Inflammatory macrophage treated with lipopolysaccharide for 1 hour (primary cell): ENCODE measurements around the gene WBP2.
"Not testable (repeated sequence)": the region's sequence is repeated elsewhere in the genome, so short reads cannot be mapped to it uniquely, and the experiment has no call there.

Experiments
- DNase-seq, 2 donors: peaks; one replicate each; pipeline ENCODE4 v3.0.0-alpha.2; 2020 to 2022

The WBP2 gene

GRCh38 chr17:75888484-75888883 is 33.3 kb upstream of the WBP2 start:
- no peak for DNase-seq

GRCh38 chr17:75885860-75886259 is 30.7 kb upstream of the WBP2 start:
- DNase-seq, result peak in 1 of 2 donors; percentile 29

GRCh38 chr17:75885431-75885830 is 30.3 kb upstream of the WBP2 start:
- peak in 1 of 2 donors; percentile 33 for DNase-seq

- no peak for DNase-seq
Measured at GRCh38 chr17:75881678-75882454, 26.7 kb upstream of the WBP2 start.

- DNase-seq, result no peak
Measured at GRCh38 chr17:75880266-75880665, 25.1 kb upstream of the WBP2 start.

- DNase-seq, result peak; percentile 32 to 51
Measured at GRCh38 chr17:75878174-75878998, 23.3 kb upstream of the WBP2 start, which contains the start of gene TRIM47. Gene TRIM47, minus strand, starts transcription at chr17:75878581. Its CDS starts 33 bp downstream, at chr17:75878548.

GRCh38 chr17:75877752-75878173 is 22.6 kb upstream of the WBP2 start:
- peak; percentile 39 to 59 for DNase-seq

- DNase-seq, result peak; percentile 77 to 91
Measured at GRCh38 chr17:75876938-75877751, 22.0 kb upstream of the WBP2 start.

- DNase-seq, result no peak
Measured at GRCh38 chr17:75876190-75876937, 21.2 kb upstream of the WBP2 start.

- DNase-seq, result no peak
Measured at GRCh38 chr17:75875940-75876189, 20.7 kb upstream of the WBP2 start.

- no peak for DNase-seq
Measured at GRCh38 chr17:75875182-75875939, 20.2 kb upstream of the WBP2 start.

GRCh38 chr17:75874323-75875181 is 19.4 kb upstream of the WBP2 start:
- no peak for DNase-seq

- no peak for DNase-seq
Measured at GRCh38 chr17:75873587-75874322, 18.6 kb upstream of the WBP2 start.

- DNase-seq, result no peak
Measured at GRCh38 chr17:75872434-75873351, 17.6 kb upstream of the WBP2 start.

GRCh38 chr17:75870228-75870627 is 15.1 kb upstream of the WBP2 start:
- not testable (repeated sequence) for DNase-seq

- DNase-seq, result no peak
Measured at GRCh38 chr17:75869282-75870141, 14.4 kb upstream of the WBP2 start.

- DNase-seq, result not testable (repeated sequence)
Measured at GRCh38 chr17:75868730-75869281, 13.7 kb upstream of the WBP2 start.
